ENCODE measurements around the gene UBLCP1.

The UBLCP1 gene

DNA sequence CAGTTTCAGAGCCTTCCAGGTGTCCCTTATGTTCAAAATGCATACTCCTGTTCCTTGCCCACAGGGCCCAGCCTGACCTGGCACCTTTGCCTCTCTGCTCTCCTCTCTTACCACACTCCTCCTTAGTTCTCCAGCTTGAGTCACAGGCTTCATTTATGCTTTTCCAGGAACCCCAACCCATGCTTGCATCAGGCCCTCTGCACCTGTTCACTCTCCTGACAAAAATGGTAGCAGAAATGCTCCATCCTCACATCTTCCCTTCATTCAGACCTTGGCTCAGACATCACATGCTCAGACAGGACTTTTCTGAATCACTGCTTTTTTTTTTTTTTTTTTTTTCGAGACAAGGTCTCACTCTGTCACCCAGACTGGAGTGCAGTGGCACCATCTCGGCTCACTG lies 38.6 kb upstream of the UBLCP1 start (continued):
- TF ChIP-seq, protein P1, sequence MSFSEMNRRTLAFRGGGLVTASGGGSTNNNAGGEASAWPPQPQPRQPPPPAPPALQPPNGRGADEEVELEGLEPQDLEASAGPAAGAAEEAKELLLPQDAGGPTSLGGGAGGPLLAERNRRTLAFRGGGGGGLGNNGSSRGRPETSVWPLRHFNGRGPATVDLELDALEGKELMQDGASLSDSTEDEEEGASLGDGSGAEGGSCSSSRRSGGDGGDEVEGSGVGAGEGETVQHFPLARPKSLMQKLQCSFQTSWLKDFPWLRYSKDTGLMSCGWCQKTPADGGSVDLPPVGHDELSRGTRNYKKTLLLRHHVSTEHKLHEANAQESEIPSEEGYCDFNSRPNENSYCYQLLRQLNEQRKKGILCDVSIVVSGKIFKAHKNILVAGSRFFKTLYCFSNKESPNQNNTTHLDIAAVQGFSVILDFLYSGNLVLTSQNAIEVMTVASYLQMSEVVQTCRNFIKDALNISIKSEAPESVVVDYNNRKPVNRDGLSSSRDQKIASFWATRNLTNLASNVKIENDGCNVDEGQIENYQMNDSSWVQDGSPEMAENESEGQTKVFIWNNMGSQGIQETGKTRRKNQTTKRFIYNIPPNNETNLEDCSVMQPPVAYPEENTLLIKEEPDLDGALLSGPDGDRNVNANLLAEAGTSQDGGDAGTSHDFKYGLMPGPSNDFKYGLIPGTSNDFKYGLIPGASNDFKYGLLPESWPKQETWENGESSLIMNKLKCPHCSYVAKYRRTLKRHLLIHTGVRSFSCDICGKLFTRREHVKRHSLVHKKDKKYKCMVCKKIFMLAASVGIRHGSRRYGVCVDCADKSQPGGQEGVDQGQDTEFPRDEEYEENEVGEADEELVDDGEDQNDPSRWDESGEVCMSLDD (tag by site-specific recombination; IDR thresholded peaks at IDR 0.05), result no peak
- TF ChIP-seq YY2 (tag by site-specific recombination; IDR thresholded peaks at IDR 0.05) (no peak), ZNF366 (tag by site-specific recombination; conservative IDR thresholded peaks at IDR 0.05) (no peak), SP2 (tag by site-specific recombination; IDR thresholded peaks at IDR 0.05) (no peak), ZNF510 (tag by site-specific recombination; IDR thresholded peaks at IDR 0.05; ENCODE audit: insufficient replicate concordance) (no peak)
- TF ChIP-seq, protein P2, sequence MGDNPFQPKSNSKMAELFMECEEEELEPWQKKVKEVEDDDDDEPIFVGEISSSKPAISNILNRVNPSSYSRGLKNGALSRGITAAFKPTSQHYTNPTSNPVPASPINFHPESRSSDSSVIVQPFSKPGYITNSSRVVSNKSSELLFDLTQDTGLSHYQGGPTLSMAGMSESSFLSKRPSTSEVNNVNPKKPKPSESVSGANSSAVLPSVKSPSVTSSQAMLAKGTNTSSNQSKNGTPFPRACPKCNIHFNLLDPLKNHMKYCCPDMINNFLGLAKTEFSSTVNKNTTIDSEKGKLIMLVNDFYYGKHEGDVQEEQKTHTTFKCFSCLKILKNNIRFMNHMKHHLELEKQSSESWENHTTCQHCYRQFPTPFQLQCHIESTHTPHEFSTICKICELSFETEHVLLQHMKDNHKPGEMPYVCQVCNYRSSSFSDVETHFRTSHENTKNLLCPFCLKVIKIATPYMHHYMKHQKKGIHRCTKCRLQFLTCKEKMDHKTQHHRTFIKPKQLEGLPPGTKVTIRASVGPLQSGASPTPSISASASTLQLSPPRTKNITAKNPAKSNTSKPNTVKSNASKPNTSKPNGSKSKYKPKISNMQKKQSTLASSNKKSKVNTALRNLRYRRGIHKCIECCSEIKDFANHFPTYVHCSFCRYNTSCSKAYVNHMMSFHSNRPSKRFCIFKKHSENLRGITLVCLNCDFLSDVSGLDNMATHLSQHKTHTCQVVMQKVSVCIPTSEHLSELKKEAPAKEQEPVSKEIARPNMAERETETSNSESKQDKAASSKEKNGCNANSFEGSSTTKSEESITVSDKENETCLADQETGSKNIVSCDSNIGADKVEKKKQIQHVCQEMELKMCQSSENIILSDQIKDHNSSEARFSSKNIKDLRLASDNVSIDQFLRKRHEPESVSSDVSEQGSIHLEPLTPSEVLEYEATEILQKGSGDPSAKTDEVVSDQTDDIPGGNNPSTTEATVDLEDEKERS (tag by site-specific recombination; IDR thresholded peaks at IDR 0.05), result no peak

DNA sequence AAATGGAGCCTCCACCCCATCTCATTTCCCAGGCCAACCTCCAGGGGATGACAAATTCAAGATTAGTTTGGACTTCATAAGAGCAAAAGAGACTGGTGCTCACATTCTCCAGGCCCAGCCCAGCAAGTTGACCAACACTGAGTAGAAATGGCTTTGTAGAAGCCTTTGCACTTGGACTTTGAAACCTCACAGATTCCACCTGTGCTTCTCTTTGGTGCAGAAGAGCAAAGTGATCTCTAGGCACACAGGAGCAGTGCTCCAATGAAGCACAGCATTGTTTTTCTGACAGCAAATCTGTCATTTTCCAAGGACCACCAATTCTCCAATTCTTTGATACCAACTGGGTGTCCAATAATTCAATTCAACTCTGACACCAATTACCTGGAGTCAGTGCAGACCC lies 36.6 kb upstream of the UBLCP1 start:
- Histone ChIP-seq H3K27ac (ENCODE audit: extremely low read depth, low read depth, low read length) (no peak overlapping the region), H3K4me3 (ENCODE audit: low read depth, low read length) (no peak overlapping the region), H3K9me3 (ENCODE audit: control insufficient read depth, insufficient read depth, low read depth, low read length) (no peaks in the 10 kb centered on the region), H3K36me3 (ENCODE audit: control insufficient read depth in 2 of 2, insufficient read depth in 1 of 2, low read length in 2 of 2) (no peaks in the 10 kb centered on the region), H3K4me1 (ENCODE audit: control insufficient read depth, insufficient read depth, low read length) (no peaks in the 10 kb centered on the region)
- POLR2A ChIA-PET, result no interaction called here
- CTCF ChIA-PET, result no interaction called here
- TF ChIP-seq ZNF211 (tag by site-specific recombination; IDR thresholded peaks at IDR 0.05; ENCODE audit: low read depth), result no peak
- TF ChIP-seq ZNF2 (tag by site-specific recombination; IDR thresholded peaks at IDR 0.05), result no peak
- no peak for TF ChIP-seq ZNF626 (tag by site-specific recombination; IDR thresholded peaks at IDR 0.05)
- TF ChIP-seq, protein P3, sequence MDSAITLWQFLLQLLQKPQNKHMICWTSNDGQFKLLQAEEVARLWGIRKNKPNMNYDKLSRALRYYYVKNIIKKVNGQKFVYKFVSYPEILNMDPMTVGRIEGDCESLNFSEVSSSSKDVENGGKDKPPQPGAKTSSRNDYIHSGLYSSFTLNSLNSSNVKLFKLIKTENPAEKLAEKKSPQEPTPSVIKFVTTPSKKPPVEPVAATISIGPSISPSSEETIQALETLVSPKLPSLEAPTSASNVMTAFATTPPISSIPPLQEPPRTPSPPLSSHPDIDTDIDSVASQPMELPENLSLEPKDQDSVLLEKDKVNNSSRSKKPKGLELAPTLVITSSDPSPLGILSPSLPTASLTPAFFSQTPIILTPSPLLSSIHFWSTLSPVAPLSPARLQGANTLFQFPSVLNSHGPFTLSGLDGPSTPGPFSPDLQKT (IDR thresholded peaks at IDR 0.05; ENCODE audit: borderline replicate concordance, low read depth, low read length), result no peak
- no peak for TF ChIP-seq BCL11A (tag by site-specific recombination; IDR thresholded peaks at IDR 0.05; ENCODE audit: low read depth)
- no peak for TF ChIP-seq ZNF776 (tag by site-specific recombination; IDR thresholded peaks at IDR 0.05; ENCODE audit: borderline replicate concordance)
- TF ChIP-seq, protein P4, sequence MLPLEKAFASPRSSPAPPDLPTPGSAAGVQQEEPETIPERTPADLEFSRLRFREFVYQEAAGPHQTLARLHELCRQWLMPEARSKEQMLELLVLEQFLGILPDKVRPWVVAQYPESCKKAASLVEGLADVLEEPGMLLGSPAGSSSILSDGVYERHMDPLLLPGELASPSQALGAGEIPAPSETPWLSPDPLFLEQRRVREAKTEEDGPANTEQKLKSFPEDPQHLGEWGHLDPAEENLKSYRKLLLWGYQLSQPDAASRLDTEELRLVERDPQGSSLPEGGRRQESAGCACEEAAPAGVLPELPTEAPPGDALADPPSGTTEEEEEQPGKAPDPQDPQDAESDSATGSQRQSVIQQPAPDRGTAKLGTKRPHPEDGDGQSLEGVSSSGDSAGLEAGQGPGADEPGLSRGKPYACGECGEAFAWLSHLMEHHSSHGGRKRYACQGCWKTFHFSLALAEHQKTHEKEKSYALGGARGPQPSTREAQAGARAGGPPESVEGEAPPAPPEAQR (tag by site-specific recombination; IDR thresholded peaks at IDR 0.05), result no peak
- no peak for TF ChIP-seq ZBTB48 (tag by site-specific recombination; IDR thresholded peaks at IDR 0.05)
- no peak for TF ChIP-seq ZNF214 (tag by site-specific recombination; IDR thresholded peaks at IDR 0.05; ENCODE audit: borderline replicate concordance)
- no peak for TF ChIP-seq ZNF548 (tag by site-specific recombination; IDR thresholded peaks at IDR 0.05)
- TF ChIP-seq ZNF433 (tag by site-specific recombination; IDR thresholded peaks at IDR 0.05; ENCODE audit: low read depth), result no peak
- TF ChIP-seq ZNF571 (tag by site-specific recombination; IDR thresholded peaks at IDR 0.05), result no peak
